Measurements from ENCODE around the gene CRY2.

GRCh38 chr11:45807792-45808238 is 39.5 kb upstream of the CRY2 start:
- no peak for TF ChIP-seq CTCF (IDR thresholded peaks at IDR 0.05)
- no peak for TF ChIP-seq POLR2A (IDR thresholded peaks at IDR 0.05)
